Thoracic aorta (tissue), 2 donors: ENCODE measurements around the gene SNX20. TPM values are rescaled to one million over a fixed set of nuclear protein-coding genes. Genes with fewer than 3 reads are reported as not detected.

Experiments used
- ATAC-seq: fragments of 150-250 bp; one replicate; pipeline ENCODE4 v1.8.0; 2017; ENCODE audit warnings: low read depth; ENCODE audit not compliant: insufficient number of reproducible peaks, low FRiP score
- DNase-seq: peaks from one replicate; pipeline ENCODE4 v3.0.0-alpha.2; 2020; ENCODE audit warnings: low spot score
- H3K27ac ChIP-seq, 2 donors: fragments of 200-600 bp; sonication (generic); 1 replicate in 1 of 2; 2 replicates in 1 of 2; pipeline ENCODE4 v1.5.1; 2016; ENCODE audit warnings: mild to moderate bottlenecking in 2 of 2, moderate library complexity in 2 of 2
- H3K27me3 ChIP-seq: fragments of 200-600 bp; sonication (generic); replicated peaks from 2 replicates; pipeline ENCODE4 v1.6.0; 2016; ENCODE audit warnings: mild to moderate bottlenecking; ENCODE audit not compliant: insufficient read depth
- H3K36me3 ChIP-seq: fragments of 200-600 bp; sonication (generic); one replicate; pipeline ENCODE4 v1.5.1; 2016
- H3K4me1 ChIP-seq, 2 donors: fragments of 200-600 bp; sonication (generic); 1 replicate in 1 of 2; 2 replicates in 1 of 2; pipeline versions ENCODE4 v1.5.1 to v1.6.0; 2016; ENCODE audit warnings: low read depth in 2 of 2, mild to moderate bottlenecking in 1 of 2; ENCODE audit not compliant: control insufficient read depth in 1 of 2
- H3K4me3 ChIP-seq: fragments of 200-600 bp; sonication (generic); 2 replicates; pipeline ENCODE4 v1.5.1; 2016; ENCODE audit warnings: mild to moderate bottlenecking
- H3K9me3 ChIP-seq: fragments of 200-600 bp; sonication (generic); 2 replicates; pipeline ENCODE4 v1.5.1; 2016
- total RNA-seq, 2 donors: library from RNA; depleted of rRNA; stranded (reverse); fragments of >200 nt; gene quantifications; one replicate each; pipeline versions ENCODE4 v1.1.0 to v1.2.3, GENCODE V29; 2016
- TF ChIP-seq, protein P1 (sequence below): fragments of 200-600 bp; sonication (generic); IDR thresholded peaks from one replicate; pipeline ENCODE4 v1.5.1; 2019; ENCODE audit warnings: antibody characterized with exemption

The SNX20 gene
- total RNA-seq, 2 donors from 2014 or later = 3.3 to 4.6 TPM

GRCh38 chr16:50644729-50645128, 36.4 kb downstream of the SNX20 start:
- TF ChIP-seq, protein P1, sequence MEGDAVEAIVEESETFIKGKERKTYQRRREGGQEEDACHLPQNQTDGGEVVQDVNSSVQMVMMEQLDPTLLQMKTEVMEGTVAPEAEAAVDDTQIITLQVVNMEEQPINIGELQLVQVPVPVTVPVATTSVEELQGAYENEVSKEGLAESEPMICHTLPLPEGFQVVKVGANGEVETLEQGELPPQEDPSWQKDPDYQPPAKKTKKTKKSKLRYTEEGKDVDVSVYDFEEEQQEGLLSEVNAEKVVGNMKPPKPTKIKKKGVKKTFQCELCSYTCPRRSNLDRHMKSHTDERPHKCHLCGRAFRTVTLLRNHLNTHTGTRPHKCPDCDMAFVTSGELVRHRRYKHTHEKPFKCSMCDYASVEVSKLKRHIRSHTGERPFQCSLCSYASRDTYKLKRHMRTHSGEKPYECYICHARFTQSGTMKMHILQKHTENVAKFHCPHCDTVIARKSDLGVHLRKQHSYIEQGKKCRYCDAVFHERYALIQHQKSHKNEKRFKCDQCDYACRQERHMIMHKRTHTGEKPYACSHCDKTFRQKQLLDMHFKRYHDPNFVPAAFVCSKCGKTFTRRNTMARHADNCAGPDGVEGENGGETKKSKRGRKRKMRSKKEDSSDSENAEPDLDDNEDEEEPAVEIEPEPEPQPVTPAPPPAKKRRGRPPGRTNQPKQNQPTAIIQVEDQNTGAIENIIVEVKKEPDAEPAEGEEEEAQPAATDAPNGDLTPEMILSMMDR = peak; percentile 37
- DNase-seq = no peak
- H3K27ac ChIP-seq = no peak overlapping the region
- no peak for ATAC-seq
- no peak overlapping the region for H3K4me3 ChIP-seq
- no peaks in the 10 kb centered on the region for H3K9me3 ChIP-seq
- peaks cover 0 to 33% of the 10 kb centered on the region in 2 donors for H3K4me1 ChIP-seq
- no peaks in the 10 kb centered on the region for H3K27me3 ChIP-seq
- H3K36me3 ChIP-seq = no peaks in the 10 kb centered on the region

- Histone ChIP-seq H3K36me3 (no peaks in the 10 kb centered on the region), H3K27ac (no peak overlapping the region), H3K4me1 (peaks cover 0 to 33% of the 10 kb centered on the region in 2 donors), H3K27me3 (no peaks in the 10 kb centered on the region), H3K9me3 (no peaks in the 10 kb centered on the region), H3K4me3 (no peak overlapping the region)
- ATAC-seq = no peak
- DNase-seq = no peak
- TF ChIP-seq, protein P1 = no peak
Measured at GRCh38 chr16:50644245-50644644, 36.9 kb downstream of the SNX20 start.

GRCh38 chr16:50643192-50643591, 37.9 kb downstream of the SNX20 start:
- H3K4me3 ChIP-seq = no peak overlapping the region
- no peaks in the 10 kb centered on the region for H3K36me3 ChIP-seq
- DNase-seq (no peak), ATAC-seq (no peak)
- TF ChIP-seq, protein P1 = no peak
- H3K9me3 ChIP-seq = no peaks in the 10 kb centered on the region
- H3K27ac ChIP-seq = no peak overlapping the region
- peaks cover 0 to 33% of the 10 kb centered on the region in 2 donors for H3K4me1 ChIP-seq
- no peaks in the 10 kb centered on the region for H3K27me3 ChIP-seq

- H3K27me3 ChIP-seq = no peaks in the 10 kb centered on the region
- TF ChIP-seq, protein P1 = no peak
- H3K4me3 ChIP-seq = no peak overlapping the region
- H3K9me3 ChIP-seq = no peaks in the 10 kb centered on the region
- no peaks in the 10 kb centered on the region for H3K36me3 ChIP-seq
- H3K4me1 ChIP-seq = peaks cover 0 to 33% of the 10 kb centered on the region in 2 donors
- H3K27ac ChIP-seq = no peak overlapping the region
- ATAC-seq = no peak
- DNase-seq = no peak
Measured at GRCh38 chr16:50642349-50642748, 38.8 kb downstream of the SNX20 start.

DNA sequence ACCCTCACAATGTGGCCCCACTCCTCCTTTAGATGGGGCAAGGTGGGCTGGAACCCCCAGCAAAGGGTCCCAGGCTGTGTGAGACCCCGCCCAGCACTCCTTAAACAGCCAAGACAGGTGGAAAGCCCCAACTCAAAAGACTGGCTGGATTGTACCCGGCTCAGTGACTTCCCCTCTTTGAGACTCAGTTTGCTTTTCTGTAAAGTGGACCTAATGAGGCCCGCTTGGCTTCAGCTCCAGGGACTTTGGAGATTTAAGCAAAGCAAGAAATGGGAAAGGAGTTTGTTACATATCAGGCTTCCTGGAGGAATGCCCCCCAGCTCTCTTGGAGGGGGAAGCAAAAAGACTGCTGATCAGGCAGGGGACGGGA, 39.3 kb downstream of the SNX20 start:
- H3K36me3 ChIP-seq = peaks cover 2% of the 10 kb centered on the region
- no peaks in the 10 kb centered on the region for H3K27me3 ChIP-seq
- H3K27ac ChIP-seq = no peak overlapping the region
- no peaks in the 10 kb centered on the region for H3K9me3 ChIP-seq
- peaks cover 0 to 33% of the 10 kb centered on the region in 2 donors for H3K4me1 ChIP-seq
- TF ChIP-seq, protein P1 = no peak
- H3K4me3 ChIP-seq = no peak overlapping the region
- DNase-seq (no peak), ATAC-seq (no peak)
